Common myeloid progenitor, CD34-positive (primary cell): ENCODE data around the gene ZNF496.
"Not testable (repeated sequence)": the region's sequence is repeated elsewhere in the genome, so short reads cannot be mapped to it uniquely, and the experiment has no call there.

Experiments used
- CTCF ChIA-PET: fragments of 350-600 bp; sonication (Branson Sonifier 250); formaldehyde crosslinking; loops from one replicate; lab custom pipeline; 2021; ENCODE audit warnings: antibody characterized with exemption; lab: Charles Lee
- POLR2A ChIA-PET: fragments of 350-600 bp; sonication (Branson Sonifier 250); formaldehyde crosslinking; loops from one replicate; lab custom pipeline; 2021; ENCODE audit warnings: antibody characterized with exemption; lab: Charles Lee
- DNase-seq, 3 donors: peaks; one replicate each; pipeline versions ENCODE4 v3.0.0 to v3.0.0-alpha.2; 2013
- H3K27ac ChIP-seq, 2 experiments: 1 replicate in 1 of 2; 2 replicates in 1 of 2; pipeline ENCODE4 v1.7.0; 2013; ENCODE audit warnings: inconsistent platforms in 2 of 2, low read length in 2 of 2, mild to moderate bottlenecking in 2 of 2, low read depth in 1 of 2, moderate library complexity in 1 of 2; ENCODE audit not compliant: severe bottlenecking in 2 of 2, insufficient read depth in 1 of 2, poor library complexity in 1 of 2
- H3K27me3 ChIP-seq, 5 experiments: replicated peaks in 2 of 5; 1 replicate in 3 of 5; 2 replicates in 2 of 5; pipeline versions ENCODE4 v1.6.1 to v1.7.0; 2013; ENCODE audit warnings: low read length in 4 of 5, mild to moderate bottlenecking in 2 of 5, moderate library complexity in 2 of 5, inconsistent platforms in 1 of 5; ENCODE audit not compliant: insufficient read depth in 5 of 5, control insufficient read depth in 4 of 5
- H3K36me3 ChIP-seq, 4 experiments: 1 replicate in 2 of 4; 2 replicates in 2 of 4; pipeline versions ENCODE4 v1.6.1 to v1.7.0; 2013; ENCODE audit warnings: low read length in 3 of 4, control low read depth in 1 of 4, mild to moderate bottlenecking in 1 of 4; ENCODE audit not compliant: control insufficient read depth in 4 of 4, insufficient read depth in 4 of 4
- H3K4me1 ChIP-seq, 4 experiments: 1 replicate in 3 of 4; 2 replicates in 1 of 4; pipeline versions ENCODE4 v1.6.1 to v1.7.1; 2013; ENCODE audit warnings: low read length in 3 of 4, mild to moderate bottlenecking in 3 of 4, control low read depth in 1 of 4, inconsistent platforms in 1 of 4, moderate library complexity in 1 of 4; ENCODE audit not compliant: control insufficient read depth in 4 of 4, insufficient read depth in 4 of 4; ENCODE audit errors: control extremely low read depth in 1 of 4
- H3K4me3 ChIP-seq, 7 experiments: 1 replicate in 4 of 7; 2 replicates in 3 of 7; pipeline versions ENCODE4 v1.5.1 to v1.7.0; 2013; ENCODE audit warnings: mild to moderate bottlenecking in 7 of 7, low read length in 6 of 7, moderate library complexity in 6 of 7, inconsistent platforms in 2 of 7, low read depth in 2 of 7, control low read depth in 1 of 7; ENCODE audit not compliant: insufficient read depth in 4 of 7, control insufficient read depth in 1 of 7; ENCODE audit errors: extremely low read depth in 1 of 7
- H3K9me3 ChIP-seq, 5 experiments: 1 replicate in 4 of 5; 2 replicates in 1 of 5; pipeline versions ENCODE4 v1.6.1 to v1.7.1; 2013; ENCODE audit warnings: low read length in 4 of 5, mild to moderate bottlenecking in 2 of 5, inconsistent platforms in 1 of 5, low read depth in 1 of 5, moderate library complexity in 1 of 5; ENCODE audit not compliant: control insufficient read depth in 4 of 5, insufficient read depth in 2 of 5; ENCODE audit errors: control extremely low read depth in 1 of 5
- WGBS: methylation state at CpG from one replicate; pipeline ENCODE4 v1.1.5; 2013; ENCODE audit not compliant: insufficient coverage; 5-methylcytosine and 5-hydroxymethylcytosine counted together

The ZNF496 gene

GRCh38 chr1:247366345-247366744 lies 34.7 kb upstream of the ZNF496 start:
- H3K9me3 ChIP-seq, CTCF ChIA-PET, H3K27ac ChIP-seq, H3K4me1 ChIP-seq, H3K36me3 ChIP-seq, H3K4me3 ChIP-seq, DNase-seq, POLR2A ChIA-PET, H3K27me3 ChIP-seq: not testable (repeated sequence)
- WGBS = 100% methylated on average over 1 of the region's 1 CpG

GRCh38 chr1:247365023-247365422 lies 33.4 kb upstream of the ZNF496 start:
- POLR2A ChIA-PET = no interaction called here
- Histone ChIP-seq H3K27ac (no peak overlapping the region), H3K9me3 (peaks cover 0 to 7% (median 4%) of the 10 kb centered on the region in 5 experiments), H3K36me3 (no peaks in the 10 kb centered on the region), H3K4me3 (no peak overlapping the region), H3K27me3 (no peaks in the 10 kb centered on the region), H3K4me1 (peaks cover 3 to 15% (median 8%) of the 10 kb centered on the region in 4 experiments)
- WGBS = 100% methylated on average over 3 of the region's 7 CpGs
- DNase-seq = no peak
- CTCF ChIA-PET = no interaction called here

GRCh38 chr1:247363000-247363399 lies 31.3 kb upstream of the ZNF496 start:
- H3K4me1 ChIP-seq = peaks cover 3 to 13% (median 6%) of the 10 kb centered on the region in 4 experiments
- H3K4me3 ChIP-seq, H3K27me3 ChIP-seq, POLR2A ChIA-PET, CTCF ChIA-PET, H3K27ac ChIP-seq, H3K9me3 ChIP-seq, DNase-seq, H3K36me3 ChIP-seq: not testable (repeated sequence)
- no CpG with 5 or more reads among the region's 1 CpG for WGBS

- DNase-seq = no peak
Measured at GRCh38 chr1:247362153-247362552, 30.5 kb upstream of the ZNF496 start.

GRCh38 chr1:247360991-247361731 lies 29.5 kb upstream of the ZNF496 start:
- POLR2A ChIA-PET = interaction anchor here (0.8 kb wide), 1 partner anchor 429 kb away, joined by 3 read pairs; no protein-coding TSS in a partner anchor
- Histone ChIP-seq H3K4me1 (peaks cover 3 to 11% (median 6%) of the 10 kb centered on the region in 4 experiments), H3K36me3 (peaks cover 0 to 3% (median 0%) of the 10 kb centered on the region in 4 experiments), H3K9me3 (peaks cover 0 to 5% (median 2%) of the 10 kb centered on the region in 5 experiments), H3K27ac (no peak overlapping the region), H3K4me3 (peak overlapping the region in 1 of 7 experiments; percentile 36), H3K27me3 (no peaks in the 10 kb centered on the region)
- DNase-seq = peak in 2 of 3 donors; percentile 10 to 42
- CTCF ChIA-PET = interaction anchor here (0.7 kb wide), 1 partner anchor 12 kb away, joined by 3 read pairs; no protein-coding TSS in a partner anchor
- 73% methylated on average over 11 of the region's 11 CpGs for WGBS

More at GRCh38 chr1:247362153-247362552, 30.5 kb upstream of the ZNF496 start:
- H3K27me3 ChIP-seq = no peaks in the 10 kb centered on the region
- peaks cover 3 to 11% (median 6%) of the 10 kb centered on the region in 4 experiments for H3K4me1 ChIP-seq
- ChIA-PET CTCF (interaction anchor here (1.1 kb wide), 1 partner anchor 11 kb away, joined by 3 read pairs; no protein-coding TSS in a partner anchor), POLR2A (no interaction called here)
- H3K9me3 ChIP-seq = peaks cover 0 to 7% (median 4%) of the 10 kb centered on the region in 5 experiments
- H3K27ac ChIP-seq = no peak overlapping the region
- peaks cover 0 to 3% (median 0%) of the 10 kb centered on the region in 4 experiments for H3K36me3 ChIP-seq
- 100% methylated on average over 1 of the region's 5 CpGs for WGBS
- no peak overlapping the region for H3K4me3 ChIP-seq

GRCh38 chr1:247360116-247360898 lies 28.6 kb upstream of the ZNF496 start:
- peak in 2 of 3 donors; percentile 63 to 76 for DNase-seq
- CTCF ChIA-PET = no interaction called here
- 46% methylated on average over 13 of the region's 13 CpGs for WGBS
- H3K27ac ChIP-seq = peak overlapping the region in 1 of 2 experiments; percentile 36
- peaks cover 0 to 3% (median 2%) of the 10 kb centered on the region in 5 experiments for H3K9me3 ChIP-seq
- no peaks in the 10 kb centered on the region for H3K27me3 ChIP-seq
- H3K4me1 ChIP-seq = peaks cover 3 to 11% (median 6%) of the 10 kb centered on the region in 4 experiments
- H3K4me3 ChIP-seq = peak overlapping the region in 5 of 7 experiments; percentile 19 to 63 (median 34)
- H3K36me3 ChIP-seq = peaks cover 0 to 3% (median 0%) of the 10 kb centered on the region in 4 experiments
- POLR2A ChIA-PET = interaction anchor here (0.8 kb wide), 1 partner anchor 428 kb away, joined by 3 read pairs; no protein-coding TSS in a partner anchor
